ENCODE measurements around the gene MAP7D1. TPM values are rescaled to one million over a fixed set of nuclear protein-coding genes. Genes with fewer than 3 reads are reported as not detected.

Gene MAP7D1
- total RNA-seq, 1 experiment from 2014 or later = 146 TPM

DNA sequence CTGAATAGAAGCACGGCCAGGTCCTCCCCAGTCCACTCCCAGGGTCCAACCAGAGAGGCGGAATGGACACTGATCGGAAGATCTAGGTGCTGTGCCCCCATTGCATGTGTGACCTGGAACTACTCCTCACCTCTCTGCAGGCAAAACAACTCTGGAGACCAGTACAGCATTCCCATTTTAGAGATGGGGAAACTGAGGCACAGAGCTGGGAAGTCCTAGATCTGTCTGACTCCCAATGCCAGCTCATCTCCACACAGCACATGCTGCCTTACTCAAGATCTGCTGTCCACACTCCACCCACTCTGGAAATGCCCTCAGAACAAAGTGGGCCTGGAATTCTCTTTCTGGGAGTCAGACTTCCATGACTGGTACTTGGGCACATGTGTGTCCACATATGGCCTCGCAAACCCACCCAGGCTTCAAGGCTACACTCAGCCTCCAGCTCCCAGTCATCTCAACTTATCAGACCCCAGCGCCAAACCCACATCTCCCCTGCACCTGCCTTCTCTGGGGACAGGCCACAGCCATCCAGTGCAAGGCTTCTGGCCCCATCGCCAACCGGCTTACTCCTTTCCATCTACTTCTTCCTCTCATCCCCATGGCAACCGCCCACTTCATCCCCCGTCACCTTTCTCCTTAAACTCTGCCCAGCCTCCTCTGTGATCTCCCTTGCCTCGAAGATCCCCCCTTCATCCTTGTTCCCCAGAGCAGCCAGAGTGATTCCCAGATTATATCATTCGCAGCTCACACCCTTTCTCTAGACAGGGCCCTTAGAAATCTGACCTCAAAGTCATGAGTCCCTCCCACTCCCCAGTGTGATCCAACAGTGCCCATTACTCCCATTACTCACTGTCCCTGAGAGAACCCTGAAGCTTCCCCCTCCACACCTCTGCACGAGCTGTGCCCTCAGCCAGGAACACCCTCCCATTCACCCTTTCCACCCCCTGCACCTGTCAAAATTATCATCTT lies 33.6 kb upstream of the MAP7D1 start:
- Histone ChIP-seq H3K4me3 (ENCODE audit: insufficient read depth, low read depth, low read length) (no peak overlapping the region), H3K36me3 (replicated peaks; ENCODE audit: control insufficient read depth, insufficient read depth, low read length) (no peaks in the 10 kb centered on the region), H3K27me3 (ENCODE audit: control insufficient read depth, insufficient read depth, low read length) (peaks cover 42% of the 10 kb centered on the region)
- DNase-seq = peak; percentile 38

DNA sequence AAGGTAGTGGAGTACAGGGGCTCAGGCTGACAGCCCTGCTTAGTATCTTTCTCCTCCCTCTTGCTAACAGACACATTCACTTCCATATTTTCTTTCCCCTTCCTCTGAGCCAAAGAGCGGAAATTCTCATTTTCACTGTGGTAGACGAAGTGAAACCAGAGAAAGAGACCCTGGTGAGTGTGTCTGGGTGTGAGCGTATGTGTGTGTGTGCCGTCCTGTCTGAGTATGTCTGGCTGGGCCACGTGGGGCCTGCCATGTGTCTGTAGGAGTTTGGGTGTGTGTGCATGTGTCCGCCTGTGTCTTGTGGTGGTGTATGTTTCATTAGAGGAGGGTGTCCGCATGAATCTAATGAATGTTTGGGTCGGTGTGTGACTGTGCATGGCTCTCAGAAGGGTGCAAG lies 32.6 kb upstream of the MAP7D1 start:
- H3K36me3 ChIP-seq (replicated peaks; ENCODE audit: control insufficient read depth, insufficient read depth, low read length) = no peaks in the 10 kb centered on the region
- peaks cover 42% of the 10 kb centered on the region for H3K27me3 ChIP-seq (ENCODE audit: control insufficient read depth, insufficient read depth, low read length)
- DNase-seq = peak; percentile 34
- no peak overlapping the region for H3K4me3 ChIP-seq (ENCODE audit: insufficient read depth, low read depth, low read length)

DNA sequence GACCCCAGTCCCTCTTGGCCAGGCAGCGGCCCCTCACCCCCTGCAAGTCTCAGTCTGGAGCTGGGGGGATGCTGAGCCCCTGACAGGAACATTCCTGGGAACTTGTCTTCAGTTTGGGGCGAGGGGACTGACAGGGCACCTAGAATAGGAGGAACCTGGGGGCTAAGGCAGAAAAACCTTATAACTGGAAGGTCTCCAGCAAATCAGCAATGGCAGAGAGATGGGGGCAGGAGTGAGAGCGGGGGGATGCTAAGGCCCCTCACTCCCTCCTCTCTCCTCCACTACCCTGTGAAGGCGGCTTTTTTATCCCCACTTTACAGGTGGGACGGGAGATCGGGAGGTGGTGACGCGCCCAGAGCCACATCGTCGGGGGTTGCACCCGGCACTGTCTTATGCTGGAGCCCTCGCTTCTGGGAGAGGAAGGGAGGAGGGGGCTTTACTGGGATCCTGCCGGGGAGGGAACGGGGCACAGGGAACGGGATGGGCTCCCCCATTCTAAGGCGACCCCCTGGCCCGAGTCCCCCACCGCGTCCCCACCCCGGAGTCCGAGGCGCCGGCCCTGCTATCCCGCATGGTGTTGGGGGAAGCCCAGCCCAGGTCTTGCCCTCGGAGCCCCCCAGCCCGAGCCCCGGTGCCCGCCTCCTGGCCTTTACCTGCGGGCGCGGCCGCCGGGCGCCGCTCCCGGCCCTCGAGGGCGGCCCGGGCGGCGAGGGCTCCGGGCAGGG lies 31.4 kb upstream of the MAP7D1 start:
- peaks cover 42% of the 10 kb centered on the region for H3K27me3 ChIP-seq (ENCODE audit: control insufficient read depth, insufficient read depth, low read length)
- H3K36me3 ChIP-seq (replicated peaks; ENCODE audit: control insufficient read depth, insufficient read depth, low read length) = no peaks in the 10 kb centered on the region
- H3K4me3 ChIP-seq (ENCODE audit: insufficient read depth, low read depth, low read length) = peak overlapping the region; percentile 41
- DNase-seq = peak; percentile 82

DNA sequence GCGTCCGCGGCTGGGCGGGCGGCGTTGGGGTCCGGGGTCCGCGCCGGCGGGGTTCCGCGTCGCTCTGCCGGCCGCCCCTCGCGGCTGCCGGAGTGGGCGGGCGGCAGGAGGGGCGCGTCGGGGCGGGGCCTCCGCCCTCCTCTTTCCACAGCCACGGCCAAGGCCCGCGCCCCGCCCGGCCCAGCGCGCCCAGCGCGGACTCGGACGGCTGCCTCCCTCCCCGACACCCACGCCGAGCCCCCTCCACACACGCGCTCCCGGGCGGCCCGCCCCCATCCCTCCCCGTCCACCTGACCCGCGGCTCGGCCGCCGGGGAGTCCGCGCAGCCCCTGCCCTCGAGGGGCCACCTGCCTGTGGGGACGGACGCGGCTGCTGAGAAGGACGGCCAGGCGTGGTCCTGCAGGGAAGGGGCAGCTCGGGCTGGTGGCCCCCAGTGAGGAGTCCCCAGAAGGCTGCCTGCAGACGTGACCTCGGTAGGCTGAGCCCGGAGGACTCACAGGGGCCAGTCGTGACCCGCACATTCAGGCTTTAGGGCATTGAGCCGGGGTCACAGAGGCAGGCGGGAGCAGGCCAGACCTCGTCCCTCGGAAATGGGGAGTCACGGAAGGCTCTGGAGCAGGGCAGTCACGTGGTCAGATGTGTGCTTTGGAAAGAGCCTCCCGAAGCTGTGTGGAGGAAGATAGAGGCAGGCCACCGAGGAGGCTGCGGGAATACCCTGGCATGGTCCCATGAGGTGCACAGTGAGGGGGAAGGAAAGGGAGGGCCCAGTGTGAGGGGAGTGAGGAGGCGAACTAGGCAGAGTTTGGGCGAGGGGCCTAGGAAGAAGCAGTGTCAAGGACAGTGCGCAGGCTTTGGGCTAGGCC lies 30.6 kb upstream of the MAP7D1 start, which contains the start of gene COL8A2:
Gene COL8A2, minus strand, starts transcription at position 94 of the 863 bp plus-strand sequence. CDS start 24,980 bp downstream, outside the sequence.
- Histone ChIP-seq H3K4me3 (ENCODE audit: insufficient read depth, low read depth, low read length) (peak within 1 kb of the TSS; percentile 41), H3K27me3 (ENCODE audit: control insufficient read depth, insufficient read depth, low read length) (peaks cover 42% of the 10 kb centered on the region), H3K36me3 (replicated peaks; ENCODE audit: control insufficient read depth, insufficient read depth, low read length) (no peaks in the 10 kb centered on the region)
- DNase-seq = peak; percentile 91

DNA sequence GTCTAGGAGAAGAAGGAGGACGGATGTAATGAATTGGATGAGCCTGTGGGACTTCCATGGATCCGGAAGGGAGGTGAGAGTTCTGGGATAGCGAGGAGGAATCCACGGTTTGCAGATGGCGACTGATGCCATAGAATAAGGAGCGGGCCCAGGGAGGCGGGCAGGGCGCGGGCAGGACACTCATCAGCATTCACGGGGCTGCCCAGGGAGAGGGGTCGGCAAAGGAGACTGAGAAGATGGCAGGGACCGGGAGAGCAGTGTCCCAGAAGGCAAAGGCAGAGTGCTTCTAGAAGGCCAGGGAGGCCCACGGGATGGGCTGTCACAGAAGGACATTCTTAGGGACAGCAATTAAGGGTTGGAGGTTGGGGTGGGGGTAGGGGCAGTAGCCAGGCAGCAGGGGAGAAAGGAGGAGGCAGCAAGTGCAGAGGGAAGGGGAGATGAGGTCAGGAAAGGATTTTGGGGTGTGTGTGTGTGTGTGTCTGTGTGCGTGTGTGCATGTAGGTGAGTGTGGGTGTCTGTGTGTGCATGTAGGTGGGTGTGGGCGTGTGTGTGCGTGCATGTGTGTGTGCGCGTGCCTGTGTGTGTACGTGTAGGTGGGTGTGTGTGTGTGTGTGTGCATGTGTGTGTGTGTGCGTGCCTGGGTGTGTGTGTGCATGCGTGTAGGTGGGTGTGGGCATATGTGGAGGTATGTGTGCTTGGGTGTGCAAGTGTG lies 29.8 kb upstream of the MAP7D1 start:
- H3K36me3 ChIP-seq (replicated peaks; ENCODE audit: control insufficient read depth, insufficient read depth, low read length) = no peaks in the 10 kb centered on the region
- H3K4me3 ChIP-seq (ENCODE audit: insufficient read depth, low read depth, low read length) = no peak overlapping the region
- H3K27me3 ChIP-seq (ENCODE audit: control insufficient read depth, insufficient read depth, low read length) = peaks cover 42% of the 10 kb centered on the region
- DNase-seq = no peak

DNA sequence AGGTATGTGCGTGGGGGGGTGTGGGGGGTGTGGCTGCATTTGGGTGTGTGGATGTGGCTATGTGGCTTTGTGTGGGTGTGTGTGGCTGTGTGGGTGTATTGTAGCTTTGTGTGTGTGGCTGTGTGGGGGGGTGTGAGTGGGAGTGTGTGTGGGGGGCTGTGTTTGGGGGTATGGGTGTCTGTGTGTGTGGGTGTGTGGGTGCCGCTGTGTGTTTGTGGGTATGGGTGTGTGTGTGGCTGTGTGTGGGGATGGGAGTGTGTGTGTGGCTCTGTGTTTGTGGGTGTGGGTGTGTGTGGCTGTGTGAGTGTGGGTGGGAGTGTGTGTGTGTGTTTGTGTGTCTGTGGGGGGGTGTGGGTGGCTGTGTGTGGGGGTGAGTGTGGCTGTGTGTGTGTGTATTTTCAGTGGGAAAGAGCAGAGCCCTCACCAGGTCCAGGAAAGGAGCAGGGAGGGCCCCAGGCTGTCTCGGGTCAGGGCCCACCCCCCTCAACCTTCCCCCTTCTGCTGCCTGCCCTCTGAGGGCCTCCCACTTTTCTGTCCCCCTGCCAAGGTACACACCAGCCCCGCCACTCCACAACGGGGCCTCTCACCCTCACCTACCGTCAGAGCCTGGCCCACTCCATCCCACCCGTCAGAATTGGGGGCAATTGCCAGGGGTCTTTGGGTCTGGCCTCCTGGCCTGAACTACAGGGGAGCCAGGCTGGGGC lies 29.0 kb upstream of the MAP7D1 start:
- no peak overlapping the region for H3K4me3 ChIP-seq (ENCODE audit: insufficient read depth, low read depth, low read length)
- peaks cover 40% of the 10 kb centered on the region for H3K27me3 ChIP-seq (ENCODE audit: control insufficient read depth, insufficient read depth, low read length)
- no peaks in the 10 kb centered on the region for H3K36me3 ChIP-seq (replicated peaks; ENCODE audit: control insufficient read depth, insufficient read depth, low read length)
- peak; percentile 50 for DNase-seq

DNA sequence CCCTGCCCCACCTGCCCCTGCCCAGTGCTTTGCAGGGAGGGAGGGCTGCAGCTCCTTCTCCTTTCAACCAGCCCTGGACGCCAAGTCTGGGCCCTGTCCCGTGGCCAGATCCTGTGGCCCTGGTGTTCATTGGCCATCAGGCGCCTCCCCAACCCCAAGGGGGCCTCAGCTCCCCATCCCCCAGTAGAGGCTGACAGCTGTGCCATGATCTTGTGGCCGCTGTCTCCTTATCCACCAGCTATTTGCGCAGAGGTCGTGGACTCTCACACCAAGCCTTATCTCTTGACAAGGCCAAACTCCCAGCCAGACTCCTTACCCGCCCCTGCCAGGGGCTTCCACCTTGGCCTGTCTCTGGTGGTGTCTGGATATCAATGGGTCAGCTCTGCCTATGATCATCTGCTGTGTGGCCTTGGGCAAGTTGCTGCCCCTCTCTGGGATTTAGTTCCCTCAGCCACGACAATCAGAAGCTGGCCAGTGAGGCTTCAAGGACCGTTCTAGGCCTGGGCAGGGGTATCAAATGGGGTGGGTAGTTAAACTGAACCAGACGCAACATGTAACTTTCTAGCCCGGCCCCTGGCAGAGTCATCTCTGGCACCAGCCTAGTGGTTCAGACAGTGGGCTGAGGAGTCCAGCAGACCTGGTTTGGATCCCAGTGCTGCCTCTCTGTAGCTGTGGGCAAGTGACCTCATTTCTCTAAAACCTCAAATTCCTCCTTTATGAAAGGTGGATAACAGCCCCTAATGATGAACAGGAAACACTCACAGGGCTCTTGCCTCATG lies 27.6 kb upstream of the MAP7D1 start:
- no peaks in the 10 kb centered on the region for H3K36me3 ChIP-seq (replicated peaks; ENCODE audit: control insufficient read depth, insufficient read depth, low read length)
- no peak overlapping the region for H3K4me3 ChIP-seq (ENCODE audit: insufficient read depth, low read depth, low read length)
- H3K27me3 ChIP-seq (ENCODE audit: control insufficient read depth, insufficient read depth, low read length) = peaks cover 27% of the 10 kb centered on the region
- DNase-seq = peak; percentile 54

DNA sequence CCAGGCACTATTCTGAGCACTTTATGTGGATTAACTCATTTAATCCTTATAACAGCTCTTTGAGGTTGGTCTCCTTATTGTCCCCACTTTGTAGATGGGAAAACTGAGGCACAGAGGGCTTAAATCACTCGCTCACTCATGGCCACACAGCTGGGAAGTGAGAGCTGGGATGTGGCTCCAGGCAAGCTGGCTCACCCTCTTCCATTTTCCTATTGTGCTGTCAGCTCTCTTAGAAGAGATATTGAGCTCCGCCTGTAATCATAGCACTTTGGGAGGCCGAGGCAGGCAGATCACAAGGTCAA lies 27.1 kb upstream of the MAP7D1 start:
- no peak for DNase-seq
- Histone ChIP-seq H3K27me3 (ENCODE audit: control insufficient read depth, insufficient read depth, low read length) (peaks cover 21% of the 10 kb centered on the region), H3K4me3 (ENCODE audit: insufficient read depth, low read depth, low read length) (no peak overlapping the region), H3K36me3 (replicated peaks; ENCODE audit: control insufficient read depth, insufficient read depth, low read length) (no peaks in the 10 kb centered on the region)

DNA sequence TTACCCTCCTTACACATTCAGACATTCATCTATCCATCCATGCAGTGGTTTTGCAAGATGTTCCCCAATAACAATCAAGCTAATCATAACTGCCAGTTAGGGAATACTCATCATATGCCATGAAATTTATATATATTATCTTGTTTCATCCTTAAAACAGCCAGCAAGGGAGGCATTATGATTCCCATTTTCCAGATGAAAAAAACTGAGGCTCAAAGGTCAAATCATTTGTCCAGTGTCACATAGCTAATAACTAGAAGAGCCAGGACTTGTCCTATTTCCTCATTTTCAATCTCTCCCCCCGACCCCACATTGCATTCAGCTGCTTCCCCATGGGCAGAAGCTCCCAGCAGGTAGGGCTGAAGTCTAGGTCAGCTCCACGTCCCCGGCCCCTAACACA lies 23.9 kb upstream of the MAP7D1 start:
- H3K4me3 ChIP-seq (ENCODE audit: insufficient read depth, low read depth, low read length) = no peak overlapping the region
- H3K36me3 ChIP-seq (replicated peaks; ENCODE audit: control insufficient read depth, insufficient read depth, low read length) = peaks cover 3% of the 10 kb centered on the region
- no peak for DNase-seq
- no peaks in the 10 kb centered on the region for H3K27me3 ChIP-seq (ENCODE audit: control insufficient read depth, insufficient read depth, low read length)

DNA sequence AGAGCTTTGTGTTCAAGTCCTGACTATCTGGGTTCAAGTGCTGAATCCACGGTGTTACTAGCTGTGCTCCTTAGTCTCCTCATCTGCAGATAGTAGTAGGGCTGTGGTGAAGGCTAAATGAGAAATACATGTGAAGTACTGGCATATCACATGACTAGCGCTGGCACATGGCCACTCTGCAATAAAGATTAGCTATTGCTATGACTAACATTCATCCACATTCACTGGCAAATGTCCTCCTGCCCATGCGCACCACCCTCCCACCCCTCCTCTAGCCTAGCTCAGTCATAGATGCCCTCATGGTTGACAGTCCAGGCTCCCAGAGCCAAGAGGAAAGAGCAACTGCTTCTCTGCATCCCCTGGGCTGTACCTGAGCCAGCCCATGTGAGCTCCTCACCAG lies 22.5 kb upstream of the MAP7D1 start:
- Histone ChIP-seq H3K36me3 (replicated peaks; ENCODE audit: control insufficient read depth, insufficient read depth, low read length) (peaks cover 9% of the 10 kb centered on the region), H3K27me3 (ENCODE audit: control insufficient read depth, insufficient read depth, low read length) (no peaks in the 10 kb centered on the region), H3K4me3 (ENCODE audit: insufficient read depth, low read depth, low read length) (no peak overlapping the region)
- DNase-seq = no peak

DNA sequence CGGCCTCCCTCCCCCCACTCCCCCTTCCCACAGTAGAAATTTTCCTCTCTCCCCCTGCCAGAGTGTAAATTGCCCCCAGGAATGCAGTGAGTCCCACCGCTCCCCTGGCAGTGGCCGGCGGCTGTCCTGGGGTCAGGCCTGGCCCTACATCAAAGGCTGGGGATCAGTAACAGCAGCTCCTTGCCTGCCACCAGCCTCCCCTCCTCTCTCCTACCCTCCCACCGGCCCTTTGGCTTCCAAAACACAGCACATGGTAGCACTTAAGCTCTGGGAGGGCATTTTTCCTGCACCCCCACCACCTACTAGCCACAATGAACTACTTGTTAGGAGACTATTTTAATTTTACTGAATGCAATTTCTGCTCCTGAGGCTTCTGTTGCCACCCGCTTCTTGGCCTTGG lies 21.9 kb upstream of the MAP7D1 start:
- DNase-seq = peak; percentile 44
- no peak overlapping the region for H3K4me3 ChIP-seq (ENCODE audit: insufficient read depth, low read depth, low read length)
- peaks cover 9% of the 10 kb centered on the region for H3K36me3 ChIP-seq (replicated peaks; ENCODE audit: control insufficient read depth, insufficient read depth, low read length)
- no peaks in the 10 kb centered on the region for H3K27me3 ChIP-seq (ENCODE audit: control insufficient read depth, insufficient read depth, low read length)

DNA sequence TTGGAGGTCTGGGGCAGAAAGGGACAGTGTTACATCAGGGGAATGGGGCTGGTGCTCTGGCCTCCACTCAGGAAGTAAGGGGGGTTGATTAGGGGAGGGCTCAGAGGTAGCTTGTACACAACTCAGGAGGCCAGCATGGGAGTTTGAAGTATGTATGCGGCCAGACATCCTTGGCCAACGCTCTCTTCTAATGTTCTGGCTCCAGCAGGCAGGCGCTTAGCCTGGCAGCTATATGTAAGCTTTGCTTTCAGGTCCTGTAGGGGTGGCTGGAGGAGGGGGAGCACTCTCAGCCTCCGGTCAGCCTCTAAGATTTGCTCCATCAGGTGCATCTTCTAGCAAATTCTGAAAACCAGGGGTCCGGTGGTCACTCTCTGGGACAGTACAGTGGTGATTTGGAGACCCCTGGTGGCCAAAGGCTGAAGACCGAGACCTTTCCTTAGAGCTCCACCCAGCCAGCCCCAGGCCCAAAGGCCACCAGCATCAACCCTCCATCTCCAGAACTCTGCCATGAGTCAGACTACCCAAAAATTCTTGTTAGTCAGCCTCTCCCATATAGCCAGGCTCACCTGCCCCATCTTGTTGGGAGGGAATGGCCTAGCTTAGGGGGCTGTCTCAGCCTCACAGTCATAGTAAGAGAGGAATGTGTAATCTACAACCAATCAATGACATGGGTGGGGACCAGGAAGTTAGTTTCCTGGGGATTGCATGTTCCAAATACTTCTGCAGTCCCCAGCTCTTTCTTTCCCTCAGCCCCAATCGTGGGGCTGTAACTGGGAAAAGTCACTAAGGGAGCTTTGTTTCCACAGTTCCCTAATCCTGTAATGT lies 21.2 kb upstream of the MAP7D1 start:
- Histone ChIP-seq H3K27me3 (ENCODE audit: control insufficient read depth, insufficient read depth, low read length) (no peaks in the 10 kb centered on the region), H3K4me3 (ENCODE audit: insufficient read depth, low read depth, low read length) (no peak overlapping the region), H3K36me3 (replicated peaks; ENCODE audit: control insufficient read depth, insufficient read depth, low read length) (peaks cover 11% of the 10 kb centered on the region)
- DNase-seq = peak; percentile 94

Data from H7 (cell line).